Measurements from ENCODE around the gene ST8SIA5. TPM values are rescaled to one million over a fixed set of nuclear protein-coding genes. Genes with fewer than 3 reads are reported as not detected.

Gene ST8SIA5
- total RNA-seq, 2 experiments from 2014 or later, result 0.08 TPM; not detected in 1

GRCh38 chr18:46623541-46623940, 133.3 kb downstream of the ST8SIA5 start:
- peak overlapping the region; percentile 56 for H3K4me3 Mint-ChIP-seq
- no peak overlapping the region for H3K4me3 ChIP-seq (ENCODE audit: low read length)
- POLR2A ChIA-PET, result interaction anchor here (0.9 to 1.2 kb wide), 2 partner anchors 373 to 450 kb away, joined by 3 to 4 read pairs; a partner anchor contains a TSS

GRCh38 chr18:46622999-46623398, 133.9 kb downstream of the ST8SIA5 start:
- Histone ChIP-seq H3K27me3 (ENCODE audit: control insufficient read depth in 1 of 2, insufficient read depth in 2 of 2, low read length in 2 of 2) (no peaks in the 10 kb centered on the region), H3K9me3 (ENCODE audit: control insufficient read depth in 1 of 2, insufficient read depth in 1 of 2, low read length in 2 of 2) (no peaks in the 10 kb centered on the region), H3K4me3 (ENCODE audit: low read length) (no peak overlapping the region), H3K4me1 (ENCODE audit: insufficient read depth, low read length) (peaks cover 27% of the 10 kb centered on the region), H3K36me3 (ENCODE audit: insufficient read depth, low read length) (no peaks in the 10 kb centered on the region), H3K27ac (ENCODE audit: low read depth in 1 of 2, low read length in 2 of 2) (no peak overlapping the region)
- DNase-seq (peak in 1 of 14 experiments; percentile 11), ATAC-seq (ENCODE audit: poor library complexity) (no peak)
- ChIA-PET CTCF (no interaction called here), POLR2A (no interaction called here)
- Mint-ChIP-seq H3K4me3 (no peak overlapping the region), H3K27me3 (no peaks in the 10 kb centered on the region), H3K27ac (peak overlapping the region; percentile 66), H3K9me3 (no peaks in the 10 kb centered on the region), H3K36me3 (ENCODE audit: low read depth) (no peaks in the 10 kb centered on the region), H3K4me1 (ENCODE audit: low read depth) (peaks cover 43% of the 10 kb centered on the region)
- TF ChIP-seq, protein P1, sequence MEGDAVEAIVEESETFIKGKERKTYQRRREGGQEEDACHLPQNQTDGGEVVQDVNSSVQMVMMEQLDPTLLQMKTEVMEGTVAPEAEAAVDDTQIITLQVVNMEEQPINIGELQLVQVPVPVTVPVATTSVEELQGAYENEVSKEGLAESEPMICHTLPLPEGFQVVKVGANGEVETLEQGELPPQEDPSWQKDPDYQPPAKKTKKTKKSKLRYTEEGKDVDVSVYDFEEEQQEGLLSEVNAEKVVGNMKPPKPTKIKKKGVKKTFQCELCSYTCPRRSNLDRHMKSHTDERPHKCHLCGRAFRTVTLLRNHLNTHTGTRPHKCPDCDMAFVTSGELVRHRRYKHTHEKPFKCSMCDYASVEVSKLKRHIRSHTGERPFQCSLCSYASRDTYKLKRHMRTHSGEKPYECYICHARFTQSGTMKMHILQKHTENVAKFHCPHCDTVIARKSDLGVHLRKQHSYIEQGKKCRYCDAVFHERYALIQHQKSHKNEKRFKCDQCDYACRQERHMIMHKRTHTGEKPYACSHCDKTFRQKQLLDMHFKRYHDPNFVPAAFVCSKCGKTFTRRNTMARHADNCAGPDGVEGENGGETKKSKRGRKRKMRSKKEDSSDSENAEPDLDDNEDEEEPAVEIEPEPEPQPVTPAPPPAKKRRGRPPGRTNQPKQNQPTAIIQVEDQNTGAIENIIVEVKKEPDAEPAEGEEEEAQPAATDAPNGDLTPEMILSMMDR (IDR thresholded peaks at IDR 0.05), result peak; percentile 27
- intact Hi-C loops (cut with DNase I, micrococcal nuclease), result no loop called here

More at GRCh38 chr18:46623541-46623940, 133.3 kb downstream of the ST8SIA5 start:
- Mint-ChIP-seq H3K27me3 (no peaks in the 10 kb centered on the region), H3K4me1 (ENCODE audit: low read depth) (peaks cover 43% of the 10 kb centered on the region), H3K36me3 (ENCODE audit: low read depth) (no peaks in the 10 kb centered on the region), H3K27ac (peak overlapping the region; percentile 66), H3K9me3 (no peaks in the 10 kb centered on the region)
- no peaks in the 10 kb centered on the region for H3K9me3 ChIP-seq (ENCODE audit: control insufficient read depth in 1 of 2, insufficient read depth in 1 of 2, low read length in 2 of 2)
- DNase-seq, result peak in 9 of 14 experiments; percentile 5 to 43 (median 13)
- H3K27ac ChIP-seq (ENCODE audit: low read depth in 1 of 2, low read length in 2 of 2), result no peak overlapping the region
- intact Hi-C loops (cut with DNase I, micrococcal nuclease), result no loop called here
- CTCF ChIA-PET, result no interaction called here
- peaks cover 27% of the 10 kb centered on the region for H3K4me1 ChIP-seq (ENCODE audit: insufficient read depth, low read length)
- no peaks in the 10 kb centered on the region for H3K36me3 ChIP-seq (ENCODE audit: insufficient read depth, low read length)
- TF ChIP-seq, protein P1 (IDR thresholded peaks at IDR 0.05), result no peak
- peak; percentile 59 for ATAC-seq (ENCODE audit: poor library complexity)
- no peaks in the 10 kb centered on the region for H3K27me3 ChIP-seq (ENCODE audit: control insufficient read depth in 1 of 2, insufficient read depth in 2 of 2, low read length in 2 of 2)

GRCh38 chr18:46622451-46622850, 134.4 kb downstream of the ST8SIA5 start:
- no peaks in the 10 kb centered on the region for H3K36me3 ChIP-seq (ENCODE audit: insufficient read depth, low read length)
- no peak overlapping the region for H3K27ac ChIP-seq (ENCODE audit: low read depth in 1 of 2, low read length in 2 of 2)
- TF ChIP-seq, protein P1 (IDR thresholded peaks at IDR 0.05), result no peak
- intact Hi-C loops (cut with DNase I, micrococcal nuclease), result no loop called here
- H3K9me3 ChIP-seq (ENCODE audit: control insufficient read depth in 1 of 2, insufficient read depth in 1 of 2, low read length in 2 of 2), result no peaks in the 10 kb centered on the region
- ATAC-seq (ENCODE audit: poor library complexity), result no peak
- ChIA-PET CTCF (no interaction called here), POLR2A (no interaction called here)
- H3K4me1 Mint-ChIP-seq (ENCODE audit: low read depth), result peaks cover 43% of the 10 kb centered on the region
- no peak overlapping the region for H3K4me3 ChIP-seq (ENCODE audit: low read length)
- H3K4me1 ChIP-seq (ENCODE audit: insufficient read depth, low read length), result peaks cover 27% of the 10 kb centered on the region
- H3K4me3 Mint-ChIP-seq, result no peak overlapping the region
- H3K27me3 Mint-ChIP-seq, result no peaks in the 10 kb centered on the region
- no peaks in the 10 kb centered on the region for H3K9me3 Mint-ChIP-seq
- peak overlapping the region; percentile 66 for H3K27ac Mint-ChIP-seq
- H3K36me3 Mint-ChIP-seq (ENCODE audit: low read depth), result no peaks in the 10 kb centered on the region
- no peaks in the 10 kb centered on the region for H3K27me3 ChIP-seq (ENCODE audit: control insufficient read depth in 1 of 2, insufficient read depth in 2 of 2, low read length in 2 of 2)
- no peak for DNase-seq
